Right renal pelvis (tissue), 4 donors: ENCODE measurements around the gene TOLLIP. TPM values are rescaled to one million over a fixed set of nuclear protein-coding genes. Genes with fewer than 3 reads are reported as not detected.

Experiments used
- DNase-seq, 4 donors: peaks; one replicate each; pipeline ENCODE4 v3.0.0-alpha.2; 2013; ENCODE audit warnings: low read depth in 4 of 4, low spot score in 3 of 4, missing footprints in 1 of 4
- polyA plus RNA-seq, 4 donors: library from polyadenylated mRNA; unstranded; fragments of 120-200 nt; gene quantifications; one replicate each; pipeline ENCODE4 v1.2.1, GENCODE V29; 2013; ENCODE audit not compliant: insufficient read length in 4 of 4

The TOLLIP gene
- polyA plus RNA-seq, 4 donors, result 37.7 to 52.6 (median 40.7) TPM

DNA sequence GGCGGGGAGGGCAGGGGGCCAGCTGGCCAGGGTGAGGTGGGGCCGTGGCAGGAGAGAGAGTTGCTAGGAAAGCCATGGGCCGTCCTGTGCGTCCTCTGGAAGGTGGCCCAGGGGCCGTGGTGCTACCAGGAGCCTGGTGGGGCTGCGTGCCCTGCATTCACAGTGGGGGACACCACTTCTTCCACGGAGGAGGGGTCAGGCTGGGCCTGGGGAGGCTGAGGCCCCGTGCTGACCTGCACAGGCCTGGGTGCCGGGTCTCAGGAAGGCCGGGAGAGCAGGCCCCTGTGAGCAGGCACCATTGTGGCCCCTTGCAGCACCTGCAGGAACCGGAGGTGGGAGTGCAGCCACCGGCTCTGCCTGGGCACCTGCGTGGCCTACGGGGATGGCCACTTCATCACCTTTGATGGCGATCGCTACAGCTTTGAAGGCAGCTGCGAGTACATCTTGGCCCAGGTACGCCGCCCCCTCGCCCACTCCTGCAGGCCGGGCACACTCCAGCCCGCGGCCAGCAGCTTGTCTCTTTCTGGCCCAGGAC lies 74.6 kb downstream of the TOLLIP start:
- no peak for DNase-seq

DNA sequence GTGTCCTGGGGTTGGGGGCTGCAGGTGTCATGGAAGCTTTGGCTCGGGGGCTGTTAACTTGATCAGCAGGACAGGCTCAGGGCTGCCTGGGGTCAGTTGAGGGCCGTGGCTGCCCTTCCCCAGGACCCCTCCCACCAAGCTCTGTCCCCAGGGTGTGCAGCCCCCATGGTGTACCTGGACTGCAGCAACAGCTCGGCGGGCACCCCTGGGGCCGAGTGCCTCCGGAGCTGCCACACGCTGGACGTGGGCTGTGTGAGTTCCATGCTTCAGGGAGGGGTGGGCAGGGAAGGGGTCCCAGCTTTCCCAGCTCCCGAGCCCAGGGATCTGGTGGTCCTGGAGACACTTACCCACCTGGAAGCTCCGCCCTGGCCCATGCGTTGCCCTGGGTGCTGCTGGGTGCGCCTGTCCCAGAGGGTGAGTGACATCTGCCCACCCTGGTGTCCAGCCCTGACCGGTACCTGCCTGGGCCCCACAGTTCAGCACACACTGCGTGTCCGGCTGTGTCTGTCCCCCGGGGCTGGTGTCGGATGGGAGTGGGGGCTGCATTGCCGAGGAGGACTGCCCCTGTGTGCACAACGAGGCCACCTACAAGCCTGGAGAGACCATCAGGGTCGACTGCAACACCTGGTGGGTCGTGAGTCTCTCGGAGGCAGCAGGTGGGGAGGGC lies 75.2 kb downstream of the TOLLIP start:
- DNase-seq, result no peak

DNA sequence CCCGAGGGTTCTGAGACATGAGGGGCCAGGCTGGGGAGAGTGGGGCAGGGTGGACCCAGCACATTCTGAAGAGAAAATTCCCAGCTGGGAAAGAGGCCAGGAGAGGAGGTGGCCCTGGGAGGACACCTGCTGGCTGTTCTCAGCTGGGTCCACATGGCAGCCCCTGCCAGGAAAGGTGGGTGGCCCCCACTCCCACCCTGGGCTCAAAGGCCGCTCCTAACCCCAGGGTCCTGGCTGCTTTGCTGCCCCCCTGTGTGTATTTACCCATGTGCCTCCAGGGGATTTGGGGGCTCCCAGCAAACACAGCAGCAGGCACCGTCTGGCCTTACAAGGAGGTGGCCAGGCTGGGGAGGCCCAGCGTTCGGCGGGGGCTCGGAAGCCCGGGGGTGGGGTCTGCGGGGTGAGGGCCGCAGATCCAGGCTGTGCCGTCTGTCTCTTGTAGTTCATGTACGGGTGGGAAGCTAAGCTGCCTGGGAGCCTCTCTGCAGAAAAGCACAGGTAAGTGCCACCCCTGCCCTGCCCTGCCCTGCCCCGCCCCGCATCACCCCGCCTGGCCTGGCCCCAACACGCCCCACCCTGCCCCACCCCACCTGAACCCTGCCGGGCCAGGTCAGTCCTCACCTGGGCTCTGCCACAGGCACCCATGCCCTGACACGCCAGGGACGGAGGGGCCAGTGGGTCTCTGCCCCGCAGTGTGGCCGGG lies 75.9 kb downstream of the TOLLIP start:
- DNase-seq, result no peak

DNA sequence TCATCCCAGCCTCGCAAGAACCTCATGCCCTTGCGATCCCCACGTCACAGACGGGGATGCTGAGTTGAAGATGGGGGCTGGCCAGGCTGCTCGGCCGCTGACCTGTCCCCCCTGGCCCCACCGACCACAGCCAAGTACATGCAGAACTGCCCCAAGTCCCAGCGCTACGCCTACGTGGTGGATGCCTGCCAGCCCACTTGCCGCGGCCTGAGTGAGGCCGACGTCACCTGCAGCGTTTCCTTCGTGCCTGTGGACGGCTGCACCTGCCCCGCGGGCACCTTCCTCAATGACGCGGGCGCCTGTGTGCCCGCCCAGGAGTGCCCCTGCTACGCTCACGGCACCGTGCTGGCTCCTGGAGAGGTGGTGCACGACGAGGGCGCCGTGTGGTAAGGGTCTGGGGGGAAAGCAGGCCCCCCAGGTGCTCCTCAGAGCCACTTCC lies 76.5 kb downstream of the TOLLIP start:
- DNase-seq, result no peak

DNA sequence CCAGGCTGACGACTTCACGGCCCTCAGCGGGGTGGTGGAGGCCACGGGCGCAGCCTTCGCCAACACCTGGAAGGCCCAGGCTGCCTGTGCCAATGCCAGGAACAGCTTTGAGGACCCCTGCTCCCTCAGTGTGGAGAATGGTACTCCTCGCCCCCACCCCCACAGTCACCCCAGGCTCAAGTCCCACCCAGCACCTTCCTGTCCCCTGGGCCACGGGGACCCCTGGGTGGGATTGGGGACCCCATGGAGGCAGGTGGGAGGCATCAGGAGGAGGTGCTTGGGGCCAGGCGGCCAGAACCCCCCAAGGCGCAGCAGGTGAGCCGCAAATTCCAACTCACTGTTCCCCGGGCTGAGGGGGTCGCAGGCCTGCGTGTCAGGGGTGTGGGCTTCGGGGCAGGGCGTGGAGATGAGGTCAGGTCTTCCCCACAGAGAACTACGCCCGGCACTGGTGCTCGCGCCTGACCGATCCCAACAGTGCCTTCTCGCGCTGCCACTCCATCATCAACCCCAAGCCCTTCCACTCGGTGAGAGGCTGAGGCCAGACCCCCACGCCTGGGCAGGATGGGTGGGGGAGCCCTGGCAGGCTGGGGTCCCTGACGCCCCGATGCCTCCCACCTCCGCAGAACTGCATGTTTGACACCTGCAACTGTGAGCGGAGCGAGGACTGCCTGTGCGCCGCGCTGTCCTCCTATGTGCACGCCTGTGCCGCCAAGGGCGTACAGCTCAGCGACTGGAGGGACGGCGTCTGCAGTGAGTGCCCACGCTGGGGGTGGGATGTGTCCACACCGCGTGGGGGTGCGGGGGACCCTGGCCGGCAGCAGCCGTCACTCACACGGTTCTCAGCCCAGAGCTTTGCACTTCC lies 77.2 kb downstream of the TOLLIP start:
- no peak for DNase-seq

DNA sequence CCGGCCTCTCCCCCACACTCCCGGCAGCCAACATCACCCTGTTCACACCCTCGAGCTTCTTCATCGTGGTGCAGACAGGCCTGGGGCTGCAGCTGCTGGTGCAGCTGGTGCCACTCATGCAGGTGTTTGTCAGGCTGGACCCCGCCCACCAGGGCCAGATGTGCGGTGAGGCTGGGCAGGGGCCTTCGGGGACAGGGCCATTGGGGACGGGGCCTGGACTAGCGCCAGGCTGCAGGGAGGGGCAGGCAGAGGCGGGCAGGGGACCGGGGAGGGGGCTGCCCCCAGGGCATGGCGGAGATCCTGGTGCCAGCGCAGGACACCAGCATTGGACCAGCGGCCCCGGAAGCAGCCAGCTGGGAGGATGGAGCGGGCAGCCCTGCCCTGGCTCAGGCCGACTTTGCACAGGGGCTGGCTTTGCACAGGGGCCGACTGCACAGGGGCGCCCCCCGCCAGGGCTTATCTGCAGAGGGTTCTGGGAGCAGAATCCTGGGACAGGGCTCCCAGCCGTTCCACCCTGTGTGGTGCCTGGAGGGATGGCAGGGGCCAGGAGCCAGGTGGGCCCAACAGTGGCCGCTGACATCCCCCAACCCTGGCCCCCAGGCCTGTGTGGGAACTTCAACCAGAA lies 77.9 kb downstream of the TOLLIP start:
- no peak for DNase-seq

DNA sequence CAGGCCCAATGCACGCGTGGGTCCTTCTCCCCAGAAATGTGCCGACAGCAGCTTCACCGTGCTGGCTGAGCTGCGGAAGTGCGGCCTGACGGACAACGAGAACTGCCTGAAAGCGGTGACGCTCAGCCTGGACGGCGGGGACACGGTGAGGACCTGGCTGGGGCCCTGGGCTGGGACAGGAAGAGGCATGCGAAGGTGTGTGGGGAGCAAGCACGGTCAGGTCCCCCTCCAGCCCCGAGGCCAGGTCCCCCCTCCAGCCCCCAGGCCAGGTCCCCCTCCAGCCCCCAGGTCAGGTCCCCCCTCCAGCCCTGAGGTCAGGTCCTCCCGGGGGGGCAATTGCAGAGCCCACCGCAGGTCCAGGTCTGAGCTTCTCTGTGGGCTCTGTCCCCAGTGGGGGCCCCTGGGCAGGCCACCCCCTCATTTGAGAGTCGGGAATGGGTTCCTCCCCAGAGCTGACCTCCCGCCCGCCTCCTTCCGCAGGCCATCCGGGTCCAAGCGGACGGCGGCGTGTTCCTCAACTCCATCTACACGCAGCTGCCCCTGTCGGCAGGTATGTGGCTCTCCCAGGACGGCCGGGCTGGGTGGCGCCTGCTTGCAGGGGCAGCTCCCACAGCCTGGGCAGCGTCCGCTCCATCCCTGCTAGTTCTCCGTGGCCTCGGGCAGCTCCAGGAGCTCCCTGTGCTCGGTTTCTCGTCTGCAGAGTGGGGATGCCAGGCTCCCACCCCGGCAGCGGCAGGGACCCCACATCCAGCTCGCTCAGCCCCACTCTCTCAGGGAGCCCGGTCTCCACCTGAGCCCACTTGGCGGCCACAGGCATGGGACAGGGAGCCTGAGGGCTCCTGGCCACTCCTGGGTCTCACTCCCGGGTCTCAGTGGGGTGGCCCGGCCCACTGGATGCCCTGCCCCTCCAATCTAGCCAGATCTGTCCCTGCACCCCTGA lies 78.7 kb downstream of the TOLLIP start:
- DNase-seq, result no peak

DNA sequence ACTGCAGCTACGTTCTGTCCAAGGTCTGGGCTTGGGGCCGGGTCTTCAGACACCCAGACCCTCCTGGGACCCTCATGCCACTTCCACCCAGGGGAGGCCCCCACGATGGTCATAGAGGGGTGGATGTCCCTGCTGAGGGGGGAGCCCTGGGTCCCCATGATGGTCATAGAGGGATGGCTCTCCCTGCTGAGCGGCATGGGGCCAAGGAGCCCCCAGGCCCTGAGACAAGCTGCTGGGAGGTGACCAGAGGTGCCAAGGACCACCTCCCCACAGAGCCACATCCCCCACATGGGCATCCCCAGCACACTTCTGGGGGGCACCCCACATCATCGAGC lies 79.3 kb downstream of the TOLLIP start:
- DNase-seq, result no peak

DNA sequence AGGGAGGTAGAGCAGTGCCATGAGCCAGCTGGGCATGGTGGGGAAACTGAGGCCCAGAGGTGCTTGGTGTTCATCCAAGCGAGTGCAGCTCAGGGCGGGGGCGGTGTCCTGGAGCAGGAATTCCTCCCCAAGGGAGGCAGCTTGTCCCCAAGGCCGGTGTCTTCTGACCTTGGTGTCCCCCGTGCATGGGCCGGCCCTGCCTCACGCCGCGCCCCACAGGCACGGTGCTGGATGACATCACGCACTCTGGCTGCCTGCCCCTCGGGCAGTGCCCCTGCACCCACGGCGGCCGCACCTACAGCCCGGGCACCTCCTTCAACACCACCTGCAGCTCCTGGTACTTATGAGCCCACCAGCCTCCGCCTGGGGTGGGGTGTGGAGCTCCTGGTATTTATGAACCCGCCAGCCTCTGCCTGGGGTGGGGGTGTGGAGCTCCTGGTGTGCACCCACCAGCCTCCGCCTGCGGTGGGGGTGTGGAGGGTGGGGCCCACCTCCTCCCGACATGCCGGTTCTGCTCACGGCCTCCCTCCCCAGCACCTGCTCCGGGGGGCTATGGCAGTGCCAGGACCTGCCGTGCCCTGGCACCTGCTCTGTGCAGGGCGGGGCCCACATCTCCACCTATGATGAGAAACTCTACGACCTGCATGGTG lies 79.8 kb downstream of the TOLLIP start:
- DNase-seq, result no peak

DNA sequence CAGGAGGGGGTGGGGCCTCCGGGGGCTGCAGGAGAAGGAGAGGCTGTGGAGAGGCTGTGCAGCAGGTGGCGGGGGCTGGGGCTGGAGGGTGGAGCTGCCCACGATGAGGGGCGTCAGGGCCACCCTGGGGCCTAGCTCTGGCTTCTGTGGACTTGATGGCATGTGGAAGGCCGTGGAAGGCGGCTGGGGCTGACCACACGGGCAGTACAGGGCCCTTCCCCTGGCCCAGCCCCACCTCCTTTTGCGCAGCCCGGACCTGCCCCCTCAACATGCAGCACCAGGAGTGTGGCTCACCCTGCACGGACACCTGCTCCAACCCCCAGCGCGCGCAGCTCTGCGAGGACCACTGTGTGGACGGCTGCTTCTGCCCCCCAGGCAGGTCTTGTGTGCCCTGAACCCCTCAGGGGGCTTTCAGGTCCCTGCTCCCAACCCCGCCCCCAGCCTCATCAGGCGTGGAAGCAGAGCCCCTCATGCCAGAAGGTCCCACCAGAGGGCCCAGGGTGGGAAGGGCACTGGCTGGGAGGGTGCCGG lies 80.4 kb downstream of the TOLLIP start:
- DNase-seq, result no peak

DNA sequence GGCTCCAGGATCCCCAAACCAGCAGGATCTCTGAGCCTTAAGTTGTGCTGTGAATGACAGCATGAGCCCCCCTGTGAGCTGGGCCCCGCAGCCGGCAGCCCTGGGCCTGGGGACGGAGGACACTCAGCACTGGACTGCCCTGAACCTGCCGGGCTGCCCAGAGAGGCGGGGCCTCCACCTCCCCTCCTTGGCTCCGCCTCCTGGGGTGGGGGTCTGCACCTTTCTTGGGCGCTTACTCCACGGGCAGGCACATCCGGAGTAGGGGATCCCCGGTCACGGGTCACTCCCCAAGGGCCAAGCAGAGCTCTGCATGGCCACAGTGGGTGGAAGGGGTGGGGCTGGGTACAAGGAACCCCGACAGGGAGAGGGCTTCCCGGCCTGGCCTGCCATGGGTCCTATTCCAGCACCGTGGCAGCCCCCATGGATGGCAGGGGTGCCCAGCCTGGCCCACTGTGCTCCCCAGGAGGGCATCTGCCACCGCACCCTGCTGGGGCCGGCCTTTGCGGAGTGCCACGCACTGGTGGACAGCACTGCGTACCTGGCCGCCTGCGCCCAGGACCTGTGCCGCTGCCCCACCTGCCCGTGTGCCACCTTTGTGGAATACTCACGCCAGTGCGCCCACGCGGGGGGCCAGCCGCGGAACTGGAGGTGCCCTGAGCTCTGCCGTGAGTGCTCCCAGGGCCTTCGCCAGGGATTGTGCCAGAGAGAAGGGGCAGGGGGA lies 81.2 kb downstream of the TOLLIP start:
- DNase-seq, result no peak

DNA sequence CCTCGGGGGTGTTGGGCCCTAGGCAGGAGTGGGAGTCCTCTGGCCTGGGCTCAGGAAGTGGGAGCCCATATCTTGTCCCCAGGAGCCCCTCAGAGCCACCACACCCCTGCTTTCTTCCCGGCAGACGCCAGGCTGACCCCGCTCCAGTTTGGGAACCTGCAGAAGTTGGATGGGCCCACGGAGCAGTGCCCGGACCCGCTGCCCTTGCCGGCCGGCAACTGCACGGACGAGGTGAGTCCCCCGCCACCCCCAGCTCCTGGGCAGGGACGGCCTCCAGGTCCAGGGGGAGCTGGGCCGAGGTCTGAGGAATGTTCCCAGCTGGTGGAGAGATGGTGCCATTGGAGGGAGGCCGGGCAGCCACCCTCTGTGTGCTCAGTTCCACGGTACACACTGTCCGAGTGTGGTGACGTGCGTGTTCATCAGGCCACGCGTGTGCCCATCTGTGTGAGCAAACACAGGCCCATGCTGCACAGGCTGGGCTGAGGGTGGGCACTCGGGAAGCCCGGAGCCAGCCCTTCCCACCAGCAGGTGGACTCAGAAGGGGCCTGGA lies 81.8 kb downstream of the TOLLIP start:
- DNase-seq, result no peak

DNA sequence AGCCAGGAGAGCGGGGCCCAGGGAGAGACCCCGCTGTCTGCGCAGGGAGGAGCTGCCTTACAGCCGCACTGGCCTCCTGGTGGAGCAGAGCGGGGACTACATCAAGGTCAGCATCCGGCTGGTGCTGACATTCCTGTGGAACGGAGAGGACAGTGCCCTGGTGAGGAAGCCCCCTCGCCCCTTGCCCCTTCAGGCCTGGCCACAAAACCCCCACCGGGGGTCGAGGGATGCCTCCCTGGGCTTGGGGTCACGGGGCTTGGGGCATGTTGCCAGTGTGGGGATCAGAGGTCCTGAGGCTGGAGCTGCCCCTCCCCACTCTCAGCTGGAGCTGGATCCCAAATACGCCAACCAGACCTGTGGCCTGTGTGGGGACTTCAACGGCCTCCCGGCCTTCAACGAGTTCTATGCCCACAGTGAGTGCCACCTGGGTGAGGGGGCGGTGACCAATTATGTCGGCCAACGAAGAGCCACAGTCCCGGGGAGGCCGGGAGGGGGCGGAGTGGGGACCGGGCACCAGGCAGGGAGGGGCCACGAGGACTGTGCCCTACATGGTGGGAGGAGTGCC lies 82.4 kb downstream of the TOLLIP start:
- no peak for DNase-seq

DNA sequence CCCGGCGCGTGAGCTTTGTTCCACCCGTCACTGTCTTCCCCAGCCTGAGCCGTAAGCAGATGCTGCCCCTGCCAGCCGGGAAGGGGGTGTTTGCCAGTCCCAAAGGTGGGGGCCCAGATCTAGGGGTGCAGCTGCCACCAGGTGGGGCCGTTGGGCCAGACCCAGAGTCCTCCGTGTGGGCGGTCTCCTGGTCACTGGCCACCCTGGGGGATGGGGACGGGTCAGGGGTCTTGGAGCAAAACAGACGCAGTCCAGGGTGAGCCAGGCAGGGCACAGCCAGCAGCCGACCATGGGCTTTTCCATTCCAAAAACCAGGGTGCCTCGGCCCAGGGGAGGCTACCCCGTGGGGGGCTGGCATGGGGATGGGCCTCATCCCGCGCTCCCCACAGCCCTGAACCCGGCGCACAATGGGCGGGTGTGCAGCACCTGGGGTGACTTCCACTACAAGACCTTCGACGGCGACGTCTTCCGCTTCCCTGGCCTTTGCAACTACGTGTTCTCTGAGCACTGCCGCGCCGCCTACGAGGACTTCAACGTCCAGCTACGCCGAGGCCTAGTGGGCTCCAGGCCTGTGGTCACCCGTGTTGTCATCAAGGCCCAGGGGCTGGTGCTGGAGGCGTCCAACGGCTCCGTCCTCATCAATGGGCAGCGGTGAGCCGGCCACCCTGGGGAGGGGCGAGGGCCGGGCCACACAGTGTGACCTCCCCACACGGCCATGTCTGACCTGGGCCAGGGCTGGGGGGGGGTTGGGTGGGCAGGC lies 83.0 kb downstream of the TOLLIP start:
- DNase-seq, result no peak

DNA sequence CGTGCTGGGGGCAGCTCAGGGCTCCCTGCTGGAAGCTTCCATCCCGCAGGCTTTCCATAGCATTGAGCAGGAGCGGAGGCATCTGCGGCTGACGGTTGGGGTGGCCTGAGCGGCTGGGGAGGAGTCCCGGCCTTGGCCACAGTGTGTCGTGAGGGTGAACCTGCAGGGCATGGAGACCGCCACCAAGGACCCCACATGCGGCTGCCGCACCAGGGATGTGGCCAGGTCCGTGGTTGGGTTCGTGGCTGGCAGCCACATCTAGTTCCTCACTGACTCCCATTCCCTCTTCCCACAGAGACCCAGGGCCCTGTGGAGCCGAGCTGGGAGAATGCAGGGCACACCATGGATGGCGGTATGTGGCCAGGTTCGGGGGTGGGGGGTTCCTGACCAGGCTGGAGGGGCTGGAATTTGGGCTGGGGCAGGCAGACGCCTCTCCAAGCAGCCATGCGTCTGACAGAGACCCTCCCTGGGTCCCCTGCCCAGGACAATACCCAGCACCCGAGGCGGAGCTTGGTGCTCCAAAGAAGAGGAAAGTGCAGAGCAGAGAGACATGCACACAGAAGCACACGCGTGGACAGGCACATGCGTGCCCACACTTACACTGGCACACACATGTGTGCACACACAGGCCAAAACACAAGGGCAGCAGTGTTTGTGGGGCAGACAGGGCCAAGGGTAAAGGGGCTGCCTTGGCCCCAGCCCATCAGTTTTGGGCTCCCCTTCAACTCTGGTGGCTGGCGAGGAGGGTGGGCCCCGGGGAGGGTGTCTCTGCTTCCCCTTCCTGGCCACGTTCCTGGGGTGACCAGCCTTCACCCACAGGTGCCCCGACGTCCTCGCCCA lies 83.8 kb downstream of the TOLLIP start:
- no peak for DNase-seq
